ENCODE results near the gene PSME3.

Gene PSME3

DNA sequence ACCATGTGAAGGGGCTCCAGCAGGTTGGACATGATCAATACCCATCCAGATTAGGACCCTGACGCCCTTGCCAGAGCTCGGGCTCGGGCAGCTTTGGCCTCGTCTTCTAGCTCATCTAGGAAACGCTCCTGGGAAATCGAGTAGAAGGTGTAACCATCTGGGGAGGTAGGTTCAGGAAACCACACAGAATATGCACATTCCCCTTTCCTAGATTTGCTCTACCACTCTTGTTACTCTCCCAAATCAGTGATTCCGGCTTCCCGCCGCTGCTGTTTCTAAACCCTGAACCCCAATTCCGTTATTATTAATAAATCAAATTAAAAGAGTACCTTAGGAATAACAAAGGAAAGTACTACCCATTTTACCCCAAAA is 35.2 kb upstream of the PSME3 start:
- Histone ChIP-seq H3K27ac (ENCODE audit: low read depth, low read length) (peak overlapping the region; percentile 41), H3K36me3 (ENCODE audit: control insufficient read depth, insufficient read depth, low read length) (peaks cover 12% of the 10 kb centered on the region), H3K9ac (ENCODE audit: low read length) (peak overlapping the region; percentile 88), H3K4me1 (ENCODE audit: control insufficient read depth, insufficient read depth, low read length) (peaks cover 9% of the 10 kb centered on the region), H3K27me3 (ENCODE audit: control insufficient read depth, insufficient read depth, low read length) (no peaks in the 10 kb centered on the region), H3K4me3 (ENCODE audit: low read length) (peak overlapping the region; percentile 99)

- peaks cover 12% of the 10 kb centered on the region for H3K36me3 ChIP-seq (ENCODE audit: control insufficient read depth, insufficient read depth, low read length)
- peak within 1 kb of the TSS; percentile 99 for H3K4me3 ChIP-seq (ENCODE audit: low read length)
- no peaks in the 10 kb centered on the region for H3K27me3 ChIP-seq (ENCODE audit: control insufficient read depth, insufficient read depth, low read length)
- peak within 1 kb of the TSS; percentile 88 for H3K9ac ChIP-seq (ENCODE audit: low read length)
- peak within 1 kb of the TSS; percentile 41 for H3K27ac ChIP-seq (ENCODE audit: low read depth, low read length)
- H3K4me1 ChIP-seq (ENCODE audit: control insufficient read depth, insufficient read depth, low read length) = peaks cover 9% of the 10 kb centered on the region
Observed at GRCh38 chr17:42798383-42799380, 34.5 kb upstream of the PSME3 start, which contains the start of the genes CNTD1 and COA3. Gene CNTD1 (plus strand): TSS chr17:42798861. CDS start chr17:42799068, 207 bp downstream. Gene COA3 (minus strand): TSS chr17:42798704. CDS start chr17:42798681, 23 bp downstream.

DNA sequence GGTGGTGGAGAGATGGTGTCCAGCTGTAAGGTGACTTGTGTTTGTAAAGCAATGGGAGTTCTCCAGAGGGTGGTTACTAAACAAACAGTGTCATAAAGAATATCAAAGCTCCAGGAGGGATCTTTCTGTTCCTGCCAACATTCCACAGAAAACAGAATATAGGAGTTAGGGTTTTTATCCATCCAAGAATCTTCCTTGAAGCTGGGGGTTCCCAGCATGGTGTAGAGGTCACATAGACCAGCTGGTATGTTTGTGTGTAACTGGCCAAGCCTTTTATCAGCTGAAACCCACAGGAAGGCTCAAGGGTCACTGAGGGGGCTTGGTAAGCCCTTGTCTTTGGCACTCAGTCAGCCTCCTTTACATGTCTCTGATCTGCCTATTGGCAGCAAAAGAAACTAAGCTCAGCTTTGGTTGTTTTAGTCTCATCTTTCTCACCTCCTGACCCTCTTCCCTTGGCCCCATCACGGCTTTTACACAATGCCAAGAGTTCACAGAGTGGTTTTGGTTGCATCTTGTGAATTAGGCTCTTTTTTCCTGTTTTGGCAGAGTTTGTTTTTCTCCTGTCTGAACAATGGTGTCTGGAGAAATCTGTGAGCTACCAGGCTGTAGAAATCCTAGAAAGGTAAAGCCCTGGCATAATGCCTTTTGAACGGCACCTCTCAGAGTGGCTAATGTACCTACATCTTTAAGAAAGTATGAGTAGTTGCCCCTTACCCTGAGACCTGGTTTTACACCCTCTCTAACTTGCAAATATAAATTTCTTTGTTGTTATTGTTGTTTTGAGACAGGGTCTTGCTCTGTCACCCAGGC is 29.9 kb upstream of the PSME3 start:
- H3K36me3 ChIP-seq (ENCODE audit: control insufficient read depth, insufficient read depth, low read length) = no peaks in the 10 kb centered on the region
- H3K4me1 ChIP-seq (ENCODE audit: control insufficient read depth, insufficient read depth, low read length) = no peaks in the 10 kb centered on the region
- H3K27me3 ChIP-seq (ENCODE audit: control insufficient read depth, insufficient read depth, low read length) = no peaks in the 10 kb centered on the region
- no peak overlapping the region for H3K9ac ChIP-seq (ENCODE audit: low read length)
- H3K27ac ChIP-seq (ENCODE audit: low read depth, low read length) = no peak overlapping the region
- no peak overlapping the region for H3K4me3 ChIP-seq (ENCODE audit: low read length)

DNA sequence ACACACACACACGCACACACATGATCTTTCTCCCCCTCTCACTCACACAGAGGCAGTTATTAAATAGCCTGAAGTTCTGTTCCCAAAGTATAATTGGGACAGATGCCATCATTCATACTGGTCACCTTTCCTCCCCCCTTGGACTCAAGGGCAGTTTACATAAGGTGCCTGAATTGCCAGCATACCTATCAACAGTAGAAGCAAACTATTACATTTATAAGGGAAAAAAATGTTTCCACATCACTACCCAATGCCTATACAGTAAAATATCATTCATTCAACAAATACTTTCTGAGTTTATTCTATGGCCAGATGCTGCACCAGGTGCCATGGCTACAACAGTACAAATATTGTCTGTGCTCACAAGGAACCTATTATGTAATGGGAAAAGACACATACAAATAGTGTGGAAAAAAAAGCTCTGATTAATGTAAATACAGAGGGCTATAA is 28.3 kb upstream of the PSME3 start:
- no peak overlapping the region for H3K4me3 ChIP-seq (ENCODE audit: low read length)
- no peak overlapping the region for H3K9ac ChIP-seq (ENCODE audit: low read length)
- H3K36me3 ChIP-seq (ENCODE audit: control insufficient read depth, insufficient read depth, low read length) = no peaks in the 10 kb centered on the region
- peaks cover 7% of the 10 kb centered on the region for H3K4me1 ChIP-seq (ENCODE audit: control insufficient read depth, insufficient read depth, low read length)
- H3K27ac ChIP-seq (ENCODE audit: low read depth, low read length) = no peak overlapping the region
- H3K27me3 ChIP-seq (ENCODE audit: control insufficient read depth, insufficient read depth, low read length) = no peaks in the 10 kb centered on the region

- H3K9ac ChIP-seq (ENCODE audit: low read length) = no peak overlapping the region
- no peak overlapping the region for H3K4me3 ChIP-seq (ENCODE audit: low read length)
- peaks cover 7% of the 10 kb centered on the region for H3K4me1 ChIP-seq (ENCODE audit: control insufficient read depth, insufficient read depth, low read length)
- H3K27me3 ChIP-seq (ENCODE audit: control insufficient read depth, insufficient read depth, low read length) = no peaks in the 10 kb centered on the region
- H3K36me3 ChIP-seq (ENCODE audit: control insufficient read depth, insufficient read depth, low read length) = peaks cover 7% of the 10 kb centered on the region
- no peak overlapping the region for H3K27ac ChIP-seq (ENCODE audit: low read depth, low read length)
Observed at GRCh38 chr17:42806249-42806648, 26.9 kb upstream of the PSME3 start.

GRCh38 chr17:42809250-42809649 is 23.9 kb upstream of the PSME3 start:
- Histone ChIP-seq H3K4me3 (ENCODE audit: low read length) (no peak overlapping the region), H3K27me3 (ENCODE audit: control insufficient read depth, insufficient read depth, low read length) (no peaks in the 10 kb centered on the region), H3K4me1 (ENCODE audit: control insufficient read depth, insufficient read depth, low read length) (peaks cover 7% of the 10 kb centered on the region), H3K9ac (ENCODE audit: low read length) (no peak overlapping the region), H3K27ac (ENCODE audit: low read depth, low read length) (peak overlapping the region; percentile 33), H3K36me3 (ENCODE audit: control insufficient read depth, insufficient read depth, low read length) (peaks cover 15% of the 10 kb centered on the region)

GRCh38 chr17:42814633-42815399 is 18.4 kb upstream of the PSME3 start:
- H3K27ac ChIP-seq (ENCODE audit: low read depth, low read length) = no peak overlapping the region
- no peaks in the 10 kb centered on the region for H3K27me3 ChIP-seq (ENCODE audit: control insufficient read depth, insufficient read depth, low read length)
- no peak overlapping the region for H3K9ac ChIP-seq (ENCODE audit: low read length)
- H3K36me3 ChIP-seq (ENCODE audit: control insufficient read depth, insufficient read depth, low read length) = peaks cover 46% of the 10 kb centered on the region
- no peak overlapping the region for H3K4me3 ChIP-seq (ENCODE audit: low read length)
- H3K4me1 ChIP-seq (ENCODE audit: control insufficient read depth, insufficient read depth, low read length) = peaks cover 2% of the 10 kb centered on the region

DNA sequence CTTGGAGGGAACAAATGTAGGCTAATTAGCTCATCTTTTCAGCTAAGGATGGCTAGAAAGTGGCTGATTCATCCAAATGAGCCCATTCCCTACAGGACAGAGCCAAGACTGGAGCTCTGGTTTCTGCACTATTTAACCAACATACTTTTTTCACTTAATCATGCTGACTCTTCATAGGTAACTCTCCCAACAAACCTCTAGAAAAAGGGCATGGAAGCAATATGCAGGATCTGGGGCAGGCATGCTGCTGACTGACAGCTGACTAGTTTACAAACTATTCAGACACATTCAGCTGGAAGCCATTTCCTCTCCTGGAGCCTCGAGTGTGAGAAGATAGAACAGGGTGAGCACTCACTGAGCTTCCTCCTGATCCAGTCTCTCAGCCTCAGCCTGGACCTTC is 15.3 kb upstream of the PSME3 start:
- no peak overlapping the region for H3K9ac ChIP-seq (ENCODE audit: low read length)
- H3K27ac ChIP-seq (ENCODE audit: low read depth, low read length) = no peak overlapping the region
- peaks cover 44% of the 10 kb centered on the region for H3K36me3 ChIP-seq (ENCODE audit: control insufficient read depth, insufficient read depth, low read length)
- peaks cover 2% of the 10 kb centered on the region for H3K4me1 ChIP-seq (ENCODE audit: control insufficient read depth, insufficient read depth, low read length)
- no peaks in the 10 kb centered on the region for H3K27me3 ChIP-seq (ENCODE audit: control insufficient read depth, insufficient read depth, low read length)
- H3K4me3 ChIP-seq (ENCODE audit: low read length) = no peak overlapping the region

- no peak overlapping the region for H3K4me3 ChIP-seq (ENCODE audit: low read length)
- H3K27me3 ChIP-seq (ENCODE audit: control insufficient read depth, insufficient read depth, low read length) = no peaks in the 10 kb centered on the region
- peaks cover 3% of the 10 kb centered on the region for H3K4me1 ChIP-seq (ENCODE audit: control insufficient read depth, insufficient read depth, low read length)
- H3K9ac ChIP-seq (ENCODE audit: low read length) = no peak overlapping the region
- no peak overlapping the region for H3K27ac ChIP-seq (ENCODE audit: low read depth, low read length)
- H3K36me3 ChIP-seq (ENCODE audit: control insufficient read depth, insufficient read depth, low read length) = peaks cover 44% of the 10 kb centered on the region
Observed at GRCh38 chr17:42818379-42818778, 14.8 kb upstream of the PSME3 start.

GRCh38 chr17:42819939-42820535 is 13.2 kb upstream of the PSME3 start:
- H3K27me3 ChIP-seq (ENCODE audit: control insufficient read depth, insufficient read depth, low read length) = no peaks in the 10 kb centered on the region
- H3K4me3 ChIP-seq (ENCODE audit: low read length) = no peak overlapping the region
- H3K9ac ChIP-seq (ENCODE audit: low read length) = no peak overlapping the region
- peaks cover 36% of the 10 kb centered on the region for H3K36me3 ChIP-seq (ENCODE audit: control insufficient read depth, insufficient read depth, low read length)
- peaks cover 6% of the 10 kb centered on the region for H3K4me1 ChIP-seq (ENCODE audit: control insufficient read depth, insufficient read depth, low read length)
- H3K27ac ChIP-seq (ENCODE audit: low read depth, low read length) = no peak overlapping the region

DNA sequence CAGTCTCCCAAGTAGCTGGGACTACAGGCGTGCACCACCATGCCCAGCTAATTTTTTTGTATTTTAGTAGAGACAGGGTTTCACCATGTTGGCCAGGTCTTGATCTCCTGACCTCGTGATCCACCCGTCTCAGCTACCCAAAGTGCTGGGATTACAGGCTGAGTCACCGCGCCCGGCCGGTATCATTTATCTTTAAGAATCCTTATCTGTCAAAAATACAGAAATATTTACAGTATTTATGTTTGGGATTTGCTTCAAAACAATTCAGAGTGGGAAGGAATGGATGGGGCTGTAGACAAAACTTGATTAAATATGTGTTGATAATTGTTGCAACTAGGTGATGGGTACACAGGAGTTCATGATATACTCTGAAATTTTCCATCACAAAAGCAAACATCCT is 12.0 kb upstream of the PSME3 start:
- Histone ChIP-seq H3K9ac (ENCODE audit: low read length) (no peak overlapping the region), H3K36me3 (ENCODE audit: control insufficient read depth, insufficient read depth, low read length) (peaks cover 27% of the 10 kb centered on the region), H3K4me1 (ENCODE audit: control insufficient read depth, insufficient read depth, low read length) (peaks cover 4% of the 10 kb centered on the region), H3K4me3 (ENCODE audit: low read length) (no peak overlapping the region), H3K27ac (ENCODE audit: low read depth, low read length) (no peak overlapping the region), H3K27me3 (ENCODE audit: control insufficient read depth, insufficient read depth, low read length) (no peaks in the 10 kb centered on the region)
